Measurements from ENCODE around the gene PNKD.

The PNKD gene

GRCh38 chr2:218370410-218371063 is 100.2 kb downstream of the PNKD start:
- DNase-seq (ENCODE audit: low spot score), result peak; percentile 35

- DNase-seq (ENCODE audit: low spot score), result no peak
These were observed 101.6 kb downstream of the PNKD start for GRCh38 chr2:218371983-218372350.

- no peak for DNase-seq (ENCODE audit: low spot score)
These were observed 104.5 kb downstream of the PNKD start for GRCh38 chr2:218374795-218375194.

DNA sequence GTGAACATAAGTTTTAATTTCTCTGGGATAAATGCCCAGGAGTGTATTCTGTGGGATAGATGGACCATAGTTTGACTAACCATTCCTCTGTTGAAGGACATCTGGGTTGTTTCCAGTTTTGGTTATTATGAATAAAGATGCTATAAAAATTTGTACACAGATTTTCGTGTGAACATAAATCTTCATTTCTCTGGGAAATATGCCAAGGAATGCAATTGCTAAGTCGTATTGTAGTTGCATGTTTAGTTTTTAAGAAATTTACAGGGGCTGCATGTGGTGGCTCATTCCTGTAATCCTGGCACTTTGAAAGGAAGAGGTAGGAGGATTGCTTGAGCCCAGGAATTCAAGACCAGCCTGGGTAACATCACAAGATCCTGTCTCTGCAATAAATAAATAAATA is 104.9 kb downstream of the PNKD start:
- DNase-seq (ENCODE audit: low spot score), result peak; percentile 18

GRCh38 chr2:218378053-218378452 is 107.7 kb downstream of the PNKD start:
- DNase-seq (ENCODE audit: low spot score), result no peak

DNA sequence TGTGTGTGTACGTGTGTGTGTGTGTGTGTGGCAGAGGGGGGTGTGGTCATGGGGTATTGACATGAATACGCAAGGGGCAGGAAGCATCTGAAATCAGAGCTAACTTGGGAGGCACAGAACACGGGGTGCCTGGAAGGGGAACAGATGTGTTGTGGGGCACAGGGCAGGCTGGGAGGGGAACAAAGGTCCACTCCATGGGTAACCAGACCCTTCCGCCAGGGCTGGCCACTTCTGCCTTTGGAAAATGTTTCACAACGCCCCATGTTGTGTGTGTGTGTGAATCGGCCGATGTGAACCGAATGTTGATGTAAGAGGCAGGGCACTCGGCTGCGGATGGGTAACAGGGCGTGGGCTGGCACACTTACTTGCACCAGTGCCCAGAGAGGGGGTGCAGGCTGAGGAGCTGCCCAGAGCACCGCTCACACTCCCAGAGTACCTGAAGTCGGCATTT is 111.6 kb downstream of the PNKD start, which contains the start of gene SLC11A1:
TSS of gene SLC11A1 (plus strand) at position 358 of the 451 bp plus-strand sequence. CDS start 96 bp downstream, outside the sequence.
- DNase-seq (ENCODE audit: low spot score), result no peak

DNA sequence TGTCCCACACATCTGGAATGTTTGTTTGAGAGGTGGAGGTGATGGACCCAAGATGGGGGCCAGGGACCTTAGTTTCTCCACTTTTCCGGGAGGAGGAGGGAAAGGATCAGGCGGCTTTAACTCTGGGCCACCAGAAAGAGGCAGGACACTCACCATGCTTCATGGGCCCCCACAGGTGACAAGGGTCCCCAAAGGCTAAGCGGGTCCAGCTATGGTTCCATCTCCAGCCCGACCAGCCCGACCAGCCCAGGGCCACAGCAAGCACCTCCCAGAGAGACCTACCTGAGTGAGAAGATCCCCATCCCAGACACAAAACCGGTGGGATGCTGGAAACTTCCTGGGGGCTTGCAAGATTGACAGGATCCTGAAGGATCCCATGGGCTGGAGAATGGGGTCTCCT is 112.5 kb downstream of the PNKD start:
- no peak for DNase-seq (ENCODE audit: low spot score)

DNA sequence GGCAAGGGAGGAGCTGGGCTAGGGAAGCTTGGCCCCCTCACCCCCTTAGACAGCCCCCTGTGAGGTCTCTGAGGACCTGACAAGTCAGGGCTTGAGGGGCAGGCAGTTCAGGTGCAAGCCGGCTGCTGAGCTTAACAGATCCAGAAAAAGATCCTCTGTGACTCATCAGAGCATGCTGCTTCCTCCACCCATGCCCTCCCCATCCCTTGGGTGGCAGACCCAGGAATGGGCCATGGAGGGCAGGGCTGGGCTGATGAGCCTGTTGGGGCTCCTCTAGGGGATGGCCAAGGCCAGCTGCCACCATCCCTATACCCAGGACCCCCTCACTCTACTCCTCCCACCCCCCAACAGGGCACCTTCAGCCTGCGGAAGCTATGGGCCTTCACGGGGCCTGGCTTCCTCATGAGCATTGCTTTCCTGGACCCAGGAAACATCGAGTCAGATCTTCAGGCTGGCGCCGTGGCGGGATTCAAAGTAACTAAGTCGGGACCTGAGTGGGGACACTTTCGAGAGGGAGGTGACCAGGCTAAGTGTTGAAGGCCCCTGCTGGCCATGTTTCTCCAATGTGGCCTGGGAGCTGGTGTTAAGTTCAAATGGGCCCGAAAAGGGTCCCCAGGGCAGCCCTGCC is 113.7 kb downstream of the PNKD start:
- peak; percentile 27 for DNase-seq (ENCODE audit: low spot score)

- no peak for DNase-seq (ENCODE audit: low spot score)
These were observed 114.7 kb downstream of the PNKD start for GRCh38 chr2:218384975-218385374.

- no peak for DNase-seq (ENCODE audit: low spot score)
These were observed 116.4 kb downstream of the PNKD start for GRCh38 chr2:218386505-218387368.

- DNase-seq (ENCODE audit: low spot score), result peak; percentile 52
These were observed 117.3 kb downstream of the PNKD start for GRCh38 chr2:218387369-218388194.

DNA sequence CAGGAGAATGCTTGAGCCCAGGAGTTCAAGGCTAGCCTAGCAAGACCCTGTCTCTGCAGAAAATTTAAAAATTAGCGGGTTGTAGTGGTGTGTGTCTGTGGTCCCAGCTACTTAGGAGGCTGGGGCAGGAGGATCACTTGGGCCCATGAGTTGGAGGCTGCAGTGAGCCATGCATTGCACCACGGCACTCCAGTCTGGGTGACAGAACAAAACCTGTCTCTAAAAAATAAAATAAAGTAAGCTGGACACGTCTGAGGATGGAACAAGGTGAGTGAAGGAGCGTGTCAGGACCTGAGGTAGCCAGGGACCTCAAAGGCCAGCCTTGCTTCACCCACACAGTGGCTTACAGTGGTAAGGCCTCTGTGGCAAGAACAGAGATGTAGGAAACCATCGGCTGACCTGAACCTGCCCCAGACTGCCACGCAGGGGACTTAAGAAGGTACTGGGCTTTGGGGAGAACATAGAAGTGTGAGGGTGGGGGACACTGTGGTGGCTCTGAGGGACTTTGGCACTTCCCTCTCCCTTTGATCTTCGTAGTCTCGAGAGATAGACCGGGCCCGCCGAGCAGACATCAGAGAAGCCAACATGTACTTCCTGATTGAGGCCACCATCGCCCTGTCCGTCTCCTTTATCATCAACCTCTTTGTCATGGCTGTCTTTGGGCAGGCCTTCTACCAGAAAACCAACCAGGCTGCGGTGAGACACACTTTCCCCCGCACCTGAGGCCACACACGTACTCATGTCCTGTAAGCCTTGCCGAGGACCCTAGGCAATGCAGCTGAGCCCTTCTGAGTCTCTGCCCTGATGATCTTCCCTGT is 119.2 kb downstream of the PNKD start:
- no peak for DNase-seq (ENCODE audit: low spot score)

DNA sequence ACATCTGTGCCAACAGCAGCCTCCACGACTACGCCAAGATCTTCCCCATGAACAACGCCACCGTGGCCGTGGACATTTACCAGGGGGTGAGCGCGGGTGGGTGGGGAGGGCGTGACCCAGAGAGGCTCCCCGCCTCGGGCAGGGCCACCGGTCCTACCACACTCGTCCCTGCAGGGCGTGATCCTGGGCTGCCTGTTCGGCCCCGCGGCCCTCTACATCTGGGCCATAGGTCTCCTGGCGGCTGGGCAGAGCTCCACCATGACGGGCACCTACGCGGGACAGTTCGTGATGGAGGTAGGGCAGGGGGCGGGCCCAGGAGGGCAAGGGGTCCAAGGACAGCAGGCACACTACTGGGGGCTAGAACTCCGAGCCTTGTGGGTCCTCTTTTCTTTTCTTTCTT is 120.9 kb downstream of the PNKD start:
- DNase-seq (ENCODE audit: low spot score), result no peak

- DNase-seq (ENCODE audit: low spot score), result no peak
These were observed 122.1 kb downstream of the PNKD start for GRCh38 chr2:218392459-218392858.

GRCh38 chr2:218392891-218393462 is 122.7 kb downstream of the PNKD start:
- DNase-seq (ENCODE audit: low spot score), result no peak

GRCh38 chr2:218393750-218394290 is 123.5 kb downstream of the PNKD start:
- DNase-seq (ENCODE audit: low spot score), result no peak

DNA sequence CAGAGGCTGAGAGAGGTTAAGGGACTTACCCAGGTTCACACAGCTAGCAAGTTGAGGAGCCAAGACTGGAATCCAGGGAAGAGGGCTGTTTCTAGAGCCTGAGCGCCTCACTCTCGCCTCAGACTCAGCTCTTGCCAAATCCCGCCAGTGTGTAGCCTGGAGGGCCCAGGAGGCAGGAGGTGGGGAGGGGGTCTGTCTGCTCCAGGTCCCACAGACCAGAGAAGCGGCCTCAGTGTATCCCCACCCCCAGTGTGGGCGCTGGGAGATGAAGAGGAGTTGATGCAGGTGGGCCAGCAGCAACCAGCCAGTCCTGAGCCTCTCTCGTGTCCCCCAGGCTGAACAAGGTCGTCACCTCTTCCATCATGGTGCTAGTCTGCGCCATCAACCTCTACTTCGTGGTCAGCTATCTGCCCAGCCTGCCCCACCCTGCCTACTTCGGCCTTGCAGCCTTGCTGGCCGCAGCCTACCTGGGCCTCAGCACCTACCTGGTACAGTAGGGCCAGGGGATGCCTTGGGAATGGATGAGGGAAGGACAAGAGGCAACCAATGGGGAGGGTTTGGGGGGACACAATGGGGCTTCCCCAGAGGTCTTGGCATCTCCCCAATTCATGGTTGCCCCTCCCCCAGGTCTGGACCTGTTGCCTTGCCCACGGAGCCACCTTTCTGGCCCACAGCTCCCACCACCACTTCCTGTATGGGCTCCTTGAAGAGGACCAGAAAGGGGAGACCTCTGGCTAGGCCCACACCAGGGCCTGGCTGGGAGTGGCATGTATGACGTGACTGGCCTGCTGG is 124.2 kb downstream of the PNKD start:
- DNase-seq (ENCODE audit: low spot score), result no peak

DNA sequence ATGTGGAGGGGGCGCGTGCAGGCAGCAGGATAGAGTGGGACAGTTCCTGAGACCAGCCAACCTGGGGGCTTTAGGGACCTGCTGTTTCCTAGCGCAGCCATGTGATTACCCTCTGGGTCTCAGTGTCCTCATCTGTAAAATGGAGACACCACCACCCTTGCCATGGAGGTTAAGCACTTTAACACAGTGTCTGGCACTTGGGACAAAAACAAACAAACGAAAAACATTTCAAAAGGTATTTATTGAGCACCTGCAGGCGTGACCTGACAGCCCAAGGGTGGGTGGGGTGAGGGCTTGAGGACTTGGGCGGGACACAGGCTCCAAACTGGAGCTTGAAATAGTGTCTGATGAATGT is 124.7 kb downstream of the PNKD start:
- DNase-seq (ENCODE audit: low spot score), result no peak

GRCh38 chr2:218395456-218395825 is 125.1 kb downstream of the PNKD start:
- DNase-seq (ENCODE audit: low spot score), result no peak
